Measurements from ENCODE around the gene GAPDH. TPM values are rescaled to one million over a fixed set of nuclear protein-coding genes. Genes with fewer than 3 reads are reported as not detected.
"Not testable (repeated sequence)": the region's sequence is repeated elsewhere in the genome, so short reads cannot be mapped to it uniquely, and the experiment has no call there.

GAPDH gene
- polyA plus RNA-seq, 1 experiment = 9,160 TPM

DNA sequence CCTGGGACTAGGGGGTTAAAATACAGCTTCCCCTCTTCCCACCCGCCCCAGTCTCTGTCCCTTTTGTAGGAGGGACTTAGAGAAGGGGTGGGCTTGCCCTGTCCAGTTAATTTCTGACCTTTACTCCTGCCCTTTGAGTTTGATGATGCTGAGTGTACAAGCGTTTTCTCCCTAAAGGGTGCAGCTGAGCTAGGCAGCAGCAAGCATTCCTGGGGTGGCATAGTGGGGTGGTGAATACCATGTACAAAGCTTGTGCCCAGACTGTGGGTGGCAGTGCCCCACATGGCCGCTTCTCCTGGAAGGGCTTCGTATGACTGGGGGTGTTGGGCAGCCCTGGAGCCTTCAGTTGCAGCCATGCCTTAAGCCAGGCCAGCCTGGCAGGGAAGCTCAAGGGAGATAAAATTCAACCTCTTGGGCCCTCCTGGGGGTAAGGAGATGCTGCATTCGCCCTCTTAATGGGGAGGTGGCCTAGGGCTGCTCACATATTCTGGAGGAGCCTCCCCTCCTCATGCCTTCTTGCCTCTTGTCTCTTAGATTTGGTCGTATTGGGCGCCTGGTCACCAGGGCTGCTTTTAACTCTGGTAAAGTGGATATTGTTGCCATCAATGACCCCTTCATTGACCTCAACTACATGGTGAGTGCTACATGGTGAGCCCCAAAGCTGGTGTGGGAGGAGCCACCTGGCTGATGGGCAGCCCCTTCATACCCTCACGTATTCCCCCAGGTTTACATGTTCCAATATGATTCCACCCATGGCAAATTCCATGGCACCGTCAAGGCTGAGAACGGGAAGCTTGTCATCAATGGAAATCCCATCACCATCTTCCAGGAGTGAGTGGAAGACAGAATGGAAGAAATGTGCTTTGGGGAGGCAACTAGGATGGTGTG lies 1.9 kb downstream of the GAPDH start:
- Histone ChIP-seq H3K4me3 (ENCODE audit: low read depth, low read length) (peak overlapping the region; percentile 97), H3K27me3 (ENCODE audit: control insufficient read depth, insufficient read depth, low read length) (no peaks in the 10 kb centered on the region), H3K9me3 (ENCODE audit: control insufficient read depth, insufficient read depth, low read length) (peaks cover 7% of the 10 kb centered on the region; the same call in 1 of the 2 replicates), H3K27ac (ENCODE audit: low read depth, low read length) (peak overlapping the region; percentile 82)
- ChIA-PET CTCF (interaction anchor here (0.7 to 0.9 kb wide), 4 partner anchors 14 to 201 kb away, joined by 3 to 7 read pairs (median 3); no protein-coding TSS in a partner anchor), POLR2A (interaction anchor here (0.6 to 7.7 kb wide), 5 partner anchors 16 to 200 kb away, joined by 5 to 218 read pairs (median 13); partner anchors contain the start of genes IFFO1 and ZNF384)
- no peak for DNase-seq (ENCODE audit: low read depth, low spot score)
- TF ChIP-seq, protein P1, sequence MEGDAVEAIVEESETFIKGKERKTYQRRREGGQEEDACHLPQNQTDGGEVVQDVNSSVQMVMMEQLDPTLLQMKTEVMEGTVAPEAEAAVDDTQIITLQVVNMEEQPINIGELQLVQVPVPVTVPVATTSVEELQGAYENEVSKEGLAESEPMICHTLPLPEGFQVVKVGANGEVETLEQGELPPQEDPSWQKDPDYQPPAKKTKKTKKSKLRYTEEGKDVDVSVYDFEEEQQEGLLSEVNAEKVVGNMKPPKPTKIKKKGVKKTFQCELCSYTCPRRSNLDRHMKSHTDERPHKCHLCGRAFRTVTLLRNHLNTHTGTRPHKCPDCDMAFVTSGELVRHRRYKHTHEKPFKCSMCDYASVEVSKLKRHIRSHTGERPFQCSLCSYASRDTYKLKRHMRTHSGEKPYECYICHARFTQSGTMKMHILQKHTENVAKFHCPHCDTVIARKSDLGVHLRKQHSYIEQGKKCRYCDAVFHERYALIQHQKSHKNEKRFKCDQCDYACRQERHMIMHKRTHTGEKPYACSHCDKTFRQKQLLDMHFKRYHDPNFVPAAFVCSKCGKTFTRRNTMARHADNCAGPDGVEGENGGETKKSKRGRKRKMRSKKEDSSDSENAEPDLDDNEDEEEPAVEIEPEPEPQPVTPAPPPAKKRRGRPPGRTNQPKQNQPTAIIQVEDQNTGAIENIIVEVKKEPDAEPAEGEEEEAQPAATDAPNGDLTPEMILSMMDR (IDR thresholded peaks at IDR 0.05; ENCODE audit: low read depth, low read length) = no peak

DNA sequence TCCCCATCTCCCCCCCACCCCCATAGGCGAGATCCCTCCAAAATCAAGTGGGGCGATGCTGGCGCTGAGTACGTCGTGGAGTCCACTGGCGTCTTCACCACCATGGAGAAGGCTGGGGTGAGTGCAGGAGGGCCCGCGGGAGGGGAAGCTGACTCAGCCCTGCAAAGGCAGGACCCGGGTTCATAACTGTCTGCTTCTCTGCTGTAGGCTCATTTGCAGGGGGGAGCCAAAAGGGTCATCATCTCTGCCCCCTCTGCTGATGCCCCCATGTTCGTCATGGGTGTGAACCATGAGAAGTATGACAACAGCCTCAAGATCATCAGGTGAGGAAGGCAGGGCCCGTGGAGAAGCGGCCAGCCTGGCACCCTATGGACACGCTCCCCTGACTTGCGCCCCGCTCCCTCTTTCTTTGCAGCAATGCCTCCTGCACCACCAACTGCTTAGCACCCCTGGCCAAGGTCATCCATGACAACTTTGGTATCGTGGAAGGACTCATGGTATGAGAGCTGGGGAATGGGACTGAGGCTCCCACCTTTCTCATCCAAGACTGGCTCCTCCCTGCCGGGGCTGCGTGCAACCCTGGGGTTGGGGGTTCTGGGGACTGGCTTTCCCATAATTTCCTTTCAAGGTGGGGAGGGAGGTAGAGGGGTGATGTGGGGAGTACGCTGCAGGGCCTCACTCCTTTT lies 2.7 kb downstream of the GAPDH start:
- POLR2A ChIA-PET = interaction anchor here (0.6 to 7.7 kb wide), 8 partner anchors 15 to 241 kb away, joined by 3 to 218 read pairs (median 5); partner anchors contain the start of genes IFFO1 and ZNF384
- Histone ChIP-seq H3K27ac (ENCODE audit: low read depth, low read length) (peak overlapping the region; percentile 82), H3K27me3 (ENCODE audit: control insufficient read depth, insufficient read depth, low read length) (no peaks in the 10 kb centered on the region), H3K4me3 (ENCODE audit: low read depth, low read length) (peak overlapping the region; percentile 97), H3K9me3 (ENCODE audit: control insufficient read depth, insufficient read depth, low read length) (peaks cover 7% of the 10 kb centered on the region; the same call in 1 of the 2 replicates)
- TF ChIP-seq, protein P1 (IDR thresholded peaks at IDR 0.05; ENCODE audit: low read depth, low read length) = no peak
- DNase-seq (ENCODE audit: low read depth, low spot score) = no peak
- CTCF ChIA-PET = interaction anchor here (0.6 to 4.2 kb wide), 16 partner anchors 13 to 295 kb away, joined by 3 to 103 read pairs (median 4); partner anchors contain the start of gene VAMP1

DNA sequence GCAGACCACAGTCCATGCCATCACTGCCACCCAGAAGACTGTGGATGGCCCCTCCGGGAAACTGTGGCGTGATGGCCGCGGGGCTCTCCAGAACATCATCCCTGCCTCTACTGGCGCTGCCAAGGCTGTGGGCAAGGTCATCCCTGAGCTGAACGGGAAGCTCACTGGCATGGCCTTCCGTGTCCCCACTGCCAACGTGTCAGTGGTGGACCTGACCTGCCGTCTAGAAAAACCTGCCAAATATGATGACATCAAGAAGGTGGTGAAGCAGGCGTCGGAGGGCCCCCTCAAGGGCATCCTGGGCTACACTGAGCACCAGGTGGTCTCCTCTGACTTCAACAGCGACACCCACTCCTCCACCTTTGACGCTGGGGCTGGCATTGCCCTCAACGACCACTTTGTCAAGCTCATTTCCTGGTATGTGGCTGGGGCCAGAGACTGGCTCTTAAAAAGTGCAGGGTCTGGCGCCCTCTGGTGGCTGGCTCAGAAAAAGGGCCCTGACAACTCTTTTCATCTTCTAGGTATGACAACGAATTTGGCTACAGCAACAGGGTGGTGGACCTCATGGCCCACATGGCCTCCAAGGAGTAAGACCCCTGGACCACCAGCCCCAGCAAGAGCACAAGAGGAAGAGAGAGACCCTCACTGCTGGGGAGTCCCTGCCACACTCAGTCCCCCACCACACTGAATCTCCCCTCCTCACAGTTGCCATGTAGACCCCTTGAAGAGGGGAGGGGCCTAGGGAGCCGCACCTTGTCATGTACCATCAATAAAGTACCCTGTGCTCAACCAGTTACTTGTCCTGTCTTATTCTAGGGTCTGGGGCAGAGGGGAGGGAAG lies 3.5 kb downstream of the GAPDH start:
- ChIA-PET POLR2A (interaction anchor here (0.6 to 7.7 kb wide), 7 partner anchors 14 to 152 kb away, joined by 3 to 218 read pairs (median 7); partner anchors contain the start of genes IFFO1, VAMP1 and ZNF384), CTCF (interaction anchor here (0.6 to 4.2 kb wide), 19 partner anchors 13 to 294 kb away, joined by 3 to 103 read pairs (median 4); partner anchors contain the start of genes GPR162 and VAMP1)
- TF ChIP-seq, protein P1 (IDR thresholded peaks at IDR 0.05; ENCODE audit: low read depth, low read length) = peak; percentile 76
- not testable (repeated sequence) for H3K9me3 ChIP-seq (ENCODE audit: control insufficient read depth, insufficient read depth, low read length); H3K27me3 ChIP-seq (ENCODE audit: control insufficient read depth, insufficient read depth, low read length)
- DNase-seq (ENCODE audit: low read depth, low spot score) = peak; percentile 63
- H3K4me3 ChIP-seq (ENCODE audit: low read depth, low read length) = peak overlapping the region; percentile 97
- H3K27ac ChIP-seq (ENCODE audit: low read depth, low read length) = peak overlapping the region; percentile 57

DNA sequence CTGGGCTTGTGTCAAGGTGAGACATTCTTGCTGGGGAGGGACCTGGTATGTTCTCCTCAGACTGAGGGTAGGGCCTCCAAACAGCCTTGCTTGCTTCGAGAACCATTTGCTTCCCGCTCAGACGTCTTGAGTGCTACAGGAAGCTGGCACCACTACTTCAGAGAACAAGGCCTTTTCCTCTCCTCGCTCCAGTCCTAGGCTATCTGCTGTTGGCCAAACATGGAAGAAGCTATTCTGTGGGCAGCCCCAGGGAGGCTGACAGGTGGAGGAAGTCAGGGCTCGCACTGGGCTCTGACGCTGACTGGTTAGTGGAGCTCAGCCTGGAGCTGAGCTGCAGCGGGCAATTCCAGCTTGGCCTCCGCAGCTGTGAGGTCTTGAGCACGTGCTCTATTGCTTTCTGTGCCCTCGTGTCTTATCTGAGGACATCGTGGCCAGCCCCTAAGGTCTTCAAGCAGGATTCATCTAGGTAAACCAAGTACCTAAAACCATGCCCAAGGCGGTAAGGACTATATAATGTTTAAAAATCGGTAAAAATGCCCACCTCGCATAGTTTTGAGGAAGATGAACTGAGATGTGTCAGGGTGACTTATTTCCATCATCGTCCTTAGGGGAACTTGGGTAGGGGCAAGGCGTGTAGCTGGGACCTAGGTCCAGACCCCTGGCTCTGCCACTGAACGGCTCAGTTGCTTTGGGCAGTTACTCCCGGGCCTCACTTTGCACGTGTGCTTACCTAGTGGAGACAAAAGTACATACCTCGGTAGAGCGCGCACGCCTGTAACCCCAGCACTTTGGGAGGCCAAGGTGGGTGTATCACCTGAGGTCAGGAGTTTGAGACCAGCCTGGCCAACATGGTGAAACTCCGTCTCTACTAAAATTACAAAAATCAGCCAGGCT lies 4.3 kb downstream of the GAPDH start:
- CTCF ChIA-PET = interaction anchor here (0.6 to 4.2 kb wide), 10 partner anchors 12 to 283 kb away, joined by 3 to 103 read pairs (median 4); partner anchors contain the start of gene GPR162
- no peak for DNase-seq (ENCODE audit: low read depth, low spot score)
- Histone ChIP-seq H3K4me3 (ENCODE audit: low read depth, low read length) (peak overlapping the region; percentile 17; the same call in 1 of the 2 replicates), H3K27me3 (ENCODE audit: control insufficient read depth, insufficient read depth, low read length) (no peaks in the 10 kb centered on the region), H3K27ac (ENCODE audit: low read depth, low read length) (peak overlapping the region; percentile 39), H3K9me3 (ENCODE audit: control insufficient read depth, insufficient read depth, low read length) (peaks cover 4% of the 10 kb centered on the region; the same call in 1 of the 2 replicates)
- POLR2A ChIA-PET = interaction anchor here (0.7 to 7.7 kb wide), 10 partner anchors 13 to 235 kb away, joined by 3 to 218 read pairs (median 5); partner anchors contain the start of genes IFFO1, MRPL51, VAMP1 and ZNF384
- TF ChIP-seq, protein P1 (IDR thresholded peaks at IDR 0.05; ENCODE audit: low read depth, low read length) = no peak

Data from AG04450 (cell line).